ENCODE measurements around the gene CHD6.

- TF ChIP-seq EZH2 (IDR thresholded peaks at IDR 0.05; ENCODE audit: insufficient read depth, poor library complexity, severe bottlenecking), result no peak
- TF ChIP-seq EZH2phosphoT487 (IDR thresholded peaks at IDR 0.05; ENCODE audit: insufficient read depth, low read depth), result no peak
Observed at GRCh38 chr20:41523857-41524256, 94.3 kb downstream of the CHD6 start.
